ENCODE data around the gene FCSK. TPM values are rescaled to one million over a fixed set of nuclear protein-coding genes. Genes with fewer than 3 reads are reported as not detected.

The FCSK gene
- total and polyA plus RNA-seq, 2 of the 8 experiments (the other 6 are each of a cell fraction or from before 2014, with no cell fraction given): 4.6 to 5.1 TPM

DNA sequence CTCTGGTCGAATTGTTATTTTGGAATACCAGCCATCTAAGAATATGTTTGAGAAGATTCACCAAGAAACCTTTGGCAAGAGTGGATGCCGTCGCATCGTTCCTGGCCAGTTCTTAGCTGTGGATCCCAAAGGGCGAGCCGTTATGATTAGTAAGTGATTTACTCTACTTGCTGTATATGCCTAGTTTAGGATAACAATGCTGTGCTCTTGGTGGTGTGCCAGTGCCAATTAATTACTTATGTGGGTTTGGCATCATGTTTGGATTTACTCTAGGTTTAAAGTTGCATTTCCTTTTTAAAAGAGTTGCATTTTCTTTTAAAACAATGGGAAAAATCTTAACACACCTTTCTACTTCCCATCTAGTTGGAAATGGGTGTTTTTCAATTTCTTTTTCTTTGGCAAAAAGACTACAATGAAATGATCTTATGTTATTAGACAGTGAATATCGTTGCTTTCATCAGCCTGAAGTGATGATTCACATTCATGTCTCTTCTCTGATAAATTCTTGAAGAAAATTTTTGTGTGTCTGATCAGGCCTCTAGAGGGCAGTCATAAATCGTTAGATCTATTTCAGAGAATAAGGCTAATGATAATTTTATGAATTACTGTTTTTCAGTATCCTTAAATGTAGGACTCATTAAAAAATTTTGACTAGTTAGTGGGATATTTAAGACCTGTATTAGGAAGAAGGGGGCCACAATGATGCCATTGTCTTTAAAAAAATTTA lies 74.8 kb downstream of the FCSK start:
- Histone ChIP-seq H3K4me2 (ENCODE audit: insufficient read depth in 1 of 2, low read depth in 2 of 2, low read length in 2 of 2) (no peak overlapping the region), H3K79me1 (ENCODE audit: low read depth, low read length) (peaks cover 2% of the 10 kb centered on the region; the same call in 1 of the 2 replicates), H3K79me2 (ENCODE audit: control insufficient read depth in 1 of 2, insufficient read depth in 2 of 2, low read length in 2 of 2) (peaks cover 38 to 88% of the 10 kb centered on the region in 2 experiments), H3K4me3 (ENCODE audit: extremely low read depth in 1 of 4, insufficient read depth in 2 of 4, low read depth in 3 of 4, low read length in 4 of 4) (no peak overlapping the region), H3K23me2 (ENCODE audit: low read depth, low read length) (peaks cover 6% of the 10 kb centered on the region; the same call in 1 of the 2 replicates), H3K14ac (ENCODE audit: insufficient read length) (no peak overlapping the region), H3K27ac (ENCODE audit: low read depth, low read length) (no peak overlapping the region), H3K9ac (replicated peaks in 1 of 4; ENCODE audit: extremely low read depth in 1 of 4, low read depth in 3 of 4, low read length in 3 of 4) (no peak overlapping the region), H4K91ac (replicated peaks; ENCODE audit: insufficient read length, low read length) (no peak overlapping the region), H2BK15ac (ENCODE audit: low read length) (no peak overlapping the region), H3K18ac (ENCODE audit: extremely low read depth, low read length) (no peak overlapping the region), H2AK5ac (ENCODE audit: low read depth, low read length) (no peak overlapping the region), H2BK120ac (replicated peaks; ENCODE audit: low read depth, low read length) (no peak overlapping the region), H3K9me3 (ENCODE audit: insufficient read depth in 2 of 2, low read depth in 1 of 2, low read length in 1 of 2) (no peaks in the 10 kb centered on the region), H4K5ac (ENCODE audit: insufficient read length, low read depth, low read length) (no peak overlapping the region), H4K20me1 (replicated peaks in 1 of 2; ENCODE audit: control insufficient read depth in 1 of 2, insufficient read depth in 2 of 2, low read length in 2 of 2) (peaks cover 17 to 21% of the 10 kb centered on the region in 2 experiments), H3K36me3 (ENCODE audit: control insufficient read depth in 2 of 4, insufficient read depth in 4 of 4, low read length in 3 of 4) (peaks cover 47 to 87% (median 66%) of the 10 kb centered on the region in 4 experiments), H3K4me1 (replicated peaks in 1 of 4; ENCODE audit: control insufficient read depth in 3 of 4, insufficient read depth in 4 of 4, low read length in 3 of 4) (peaks cover 0 to 4% (median 1%) of the 10 kb centered on the region in 4 experiments; a peak in 2 of 7 replicates), H2AFZ (ENCODE audit: low read length) (no peak overlapping the region), H3K23ac (ENCODE audit: insufficient read length) (no peak overlapping the region), H3K4ac (replicated peaks; ENCODE audit: insufficient read length, low read depth, low read length) (no peak overlapping the region), H4K8ac (ENCODE audit: extremely low read depth, insufficient read depth, low read length) (no peak overlapping the region), H3K27me3 (replicated peaks in 1 of 4; ENCODE audit: control insufficient read depth in 3 of 4, extremely low read depth in 1 of 4, insufficient read depth in 3 of 4, low read length in 3 of 4) (no peaks in the 10 kb centered on the region), H2BK20ac (ENCODE audit: low read length) (no peak overlapping the region), H2BK12ac (ENCODE audit: low read depth, low read length) (no peak overlapping the region), H2BK5ac (ENCODE audit: low read depth, low read length) (no peak overlapping the region), H3K56ac (replicated peaks; ENCODE audit: insufficient read length, low read depth, low read length) (no peak overlapping the region)
- 92% methylated on average over 8 of the region's 8 CpGs; no CpG with 5 or more reads in 1 of the 2 experiments for WGBS, 2 experiments (ENCODE audit: extremely low coverage in 1 of 2, insufficient coverage in 1 of 2, insufficient read length in 1 of 2, insufficient replicate concordance in 2 of 2, low coverage in 1 of 2, low lambda C conversion rate in 2 of 2, missing lambda C conversion rate in 1 of 2)
- no peak for FAIRE-seq
- no peak for DNase-seq (ENCODE audit: low read depth in 1 of 2, low spot score in 2 of 2)
- ChIA-PET CTCF (ENCODE audit: partially characterized antibody) (interaction anchor here (0.8 to 1.3 kb wide), 6 partner anchors 15 to 159 kb away, joined by 3 to 4 read pairs (median 3); no protein-coding TSS in a partner anchor), POLR2A (ENCODE audit: partially characterized antibody) (interaction anchor here (1.6 to 22.7 kb wide), 3 partner anchors 9 to 35 kb away, joined by 3 to 525 read pairs (median 7); no protein-coding TSS in a partner anchor)
- no peak for TF ChIP-seq SP2 (IDR thresholded peaks at IDR 0.05; ENCODE audit: low read length)
- TF ChIP-seq EP300 (IDR thresholded peaks at IDR 0.05; ENCODE audit: borderline replicate concordance in 1 of 2, low read depth in 2 of 2, low read length in 2 of 2): no peak
- TF ChIP-seq POLR2A (IDR thresholded peaks at IDR 0.05; ENCODE audit: control extremely low read depth in 1 of 2, low read depth in 2 of 2, low read length in 2 of 2): no peak
- no peak for TF ChIP-seq CBX5 (IDR thresholded peaks at IDR 0.05; ENCODE audit: low read depth, low read length)
- TF ChIP-seq SUZ12 (IDR thresholded peaks at IDR 0.05; ENCODE audit: low read length): no peak
- TF ChIP-seq NRF1 (IDR thresholded peaks at IDR 0.05; ENCODE audit: low read depth, low read length): no peak
- TF ChIP-seq SAP30 (IDR thresholded peaks at IDR 0.05; ENCODE audit: insufficient read depth, insufficient replicate concordance, low read length): no peak
- no peak for TF ChIP-seq YY1 (IDR thresholded peaks at IDR 0.05; ENCODE audit: low read depth, low read length)
- no peak for TF ChIP-seq RBBP5 (IDR thresholded peaks at IDR 0.05; ENCODE audit: borderline replicate concordance, low read depth, low read length)
- no peak for TF ChIP-seq KDM4A (IDR thresholded peaks at IDR 0.05; ENCODE audit: low read depth, low read length, severe bottlenecking)
- TF ChIP-seq CHD2 (IDR thresholded peaks at IDR 0.05; ENCODE audit: low read length): no peak
- no peak for TF ChIP-seq TCF12 (IDR thresholded peaks at IDR 0.05; ENCODE audit: low read depth, low read length)
- no peak for TF ChIP-seq POU5F1 (IDR thresholded peaks at IDR 0.05; ENCODE audit: low read depth, low read length)
